GM23338 (cell line): ENCODE data around the gene GRIN3B. TPM values are rescaled to one million over a fixed set of nuclear protein-coding genes. Genes with fewer than 3 reads are reported as not detected.

Experiments used
- ATAC-seq: fragments of 200-7000 bp; cut with Tn5 transposase; 3 replicates; pipeline ENCODE4 v1.9.1; 2020
- DNase-seq: peaks from one replicate; pipeline ENCODE4 v3.0.0-alpha.2; 2015; ENCODE audit warnings: low spot score
- H2AFZ ChIP-seq: fragments of 200-600 bp; sonication (generic); 2 replicates; pipeline ENCODE4 v1.8.0; 2016; ENCODE audit warnings: antibody characterized with exemption, mild to moderate bottlenecking, moderate library complexity
- H3F3A ChIP-seq: fragments of 200-600 bp; sonication (generic); replicated peaks from 2 replicates; pipeline ENCODE4 v1.8.0; 2017; ENCODE audit warnings: antibody characterized with exemption, mixed run types, low read depth
- H3K27ac ChIP-seq: fragments of 200-600 bp; sonication (generic); 2 replicates; pipeline ENCODE4 v1.6.1; 2016; ENCODE audit warnings: low read depth
- H3K27me3 ChIP-seq: fragments of 200-600 bp; sonication (generic); 2 replicates; pipeline ENCODE4 v1.8.0; 2016; ENCODE audit warnings: mild to moderate bottlenecking, mixed run types, moderate library complexity; ENCODE audit not compliant: insufficient read depth
- H3K36me3 ChIP-seq: fragments of 200-600 bp; sonication (generic); 2 replicates; pipeline ENCODE4 v1.8.0; 2016; ENCODE audit warnings: mild to moderate bottlenecking; ENCODE audit not compliant: insufficient read depth
- H3K4me1 ChIP-seq: fragments of 200-600 bp; sonication (generic); 2 replicates; pipeline ENCODE4 v1.8.0; 2016; ENCODE audit warnings: mild to moderate bottlenecking, moderate library complexity; ENCODE audit not compliant: insufficient read depth
- H3K4me2 ChIP-seq: fragments of 200-600 bp; sonication (generic); 2 replicates; pipeline ENCODE4 v1.7.1; 2017; ENCODE audit warnings: mixed run types
- H3K4me3 ChIP-seq: fragments of 200-600 bp; sonication (generic); 2 replicates; pipeline ENCODE4 v1.6.1; 2016; ENCODE audit warnings: mixed run types
- H3K79me2 ChIP-seq: fragments of 200-600 bp; sonication (generic); replicated peaks from 2 replicates; pipeline ENCODE4 v1.8.0; 2017; ENCODE audit warnings: mild to moderate bottlenecking; ENCODE audit not compliant: insufficient read depth
- H3K9me2 ChIP-seq: fragments of 200-600 bp; sonication (generic); 2 replicates; pipeline ENCODE4 v1.8.0; 2017; ENCODE audit not compliant: insufficient read depth
- H4K20me1 ChIP-seq: fragments of 200-600 bp; sonication (generic); replicated peaks from 2 replicates; pipeline ENCODE4 v1.8.0; 2017; ENCODE audit warnings: mild to moderate bottlenecking; ENCODE audit not compliant: insufficient read depth
- H3K27ac Mint-ChIP-seq: 2 replicates; pipeline ENCODE4 v1.8.0; 2020; ENCODE audit warnings: inconsistent platforms, mild to moderate bottlenecking, moderate library complexity, mixed read lengths
- H3K27me3 Mint-ChIP-seq: 3 replicates; pipeline ENCODE4 v1.8.0; 2022; ENCODE audit warnings: low read depth, mild to moderate bottlenecking, moderate library complexity, mixed read lengths, inconsistent platforms; ENCODE audit not compliant: insufficient read depth, poor library complexity
- H3K36me3 Mint-ChIP-seq: 3 replicates; pipeline ENCODE4 v1.8.0; 2021; ENCODE audit warnings: low read depth, mild to moderate bottlenecking, inconsistent platforms, moderate library complexity, mixed read lengths
- H3K4me1 Mint-ChIP-seq: 3 replicates; pipeline ENCODE4 v1.8.0; 2020; ENCODE audit warnings: mild to moderate bottlenecking, inconsistent platforms, mixed read lengths
- H3K4me3 Mint-ChIP-seq: 3 replicates; pipeline ENCODE4 v1.8.0; 2021; ENCODE audit warnings: moderate library complexity, mild to moderate bottlenecking, inconsistent platforms, mixed read lengths
- H3K9me3 Mint-ChIP-seq: 3 replicates; pipeline ENCODE4 v1.8.0; 2020; ENCODE audit warnings: moderate library complexity, mild to moderate bottlenecking, inconsistent platforms, mixed read lengths
- CREB1 ChIP-seq: fragments of 250-450 bp; sonication (Bioruptor Pico); IDR thresholded peaks from 2 replicates; pipeline ENCODE4 v1.5.0; 2020; ENCODE audit warnings: low read depth, mild to moderate bottlenecking, moderate library complexity
- CTCF ChIP-seq, 2 experiments: fragments of 200-600 bp in 1 of 2; sonication (generic) in 1 of 2; conservative IDR thresholded peaks; 2 replicates each; pipeline versions ENCODE4 v1.5.1 to v1.6.1; 2016 to 2017; ENCODE audit warnings: antibody characterized with exemption in 2 of 2, low read depth in 2 of 2, mild to moderate bottlenecking in 2 of 2, moderate library complexity in 1 of 2
- EZH2 ChIP-seq: fragments of 200-600 bp; sonication (generic); IDR thresholded peaks from one replicate; pipeline ENCODE4 v1.8.0; 2017; ENCODE audit warnings: antibody characterized with exemption, mild to moderate bottlenecking, low read depth; ENCODE audit not compliant: unreplicated experiment
- EZH2phosphoT487 ChIP-seq: fragments of 200-600 bp; sonication (generic); IDR thresholded peaks from one replicate; pipeline ENCODE4 v1.8.1; 2018; ENCODE audit warnings: antibody characterized with exemption; ENCODE audit not compliant: unreplicated experiment
- JUNB ChIP-seq: IDR thresholded peaks from one replicate; pipeline ENCODE4 v1.6.1; 2016; ENCODE audit warnings: antibody characterized with exemption; ENCODE audit not compliant: unreplicated experiment
- NANOG ChIP-seq: IDR thresholded peaks from 2 replicates; pipeline ENCODE4 v1.6.1; 2016; ENCODE audit warnings: antibody characterized with exemption, borderline replicate concordance
- POLR2AphosphoS5 ChIP-seq: IDR thresholded peaks from 2 replicates; pipeline ENCODE4 v1.6.1; 2016; ENCODE audit warnings: antibody characterized with exemption, low read depth
- REST ChIP-seq: IDR thresholded peaks from one replicate; pipeline ENCODE4 v1.6.1; 2018; ENCODE audit warnings: antibody characterized with exemption; ENCODE audit not compliant: unreplicated experiment
- STAT1 ChIP-seq: IDR thresholded peaks from one replicate; pipeline ENCODE4 v1.6.1; 2016; ENCODE audit warnings: antibody characterized with exemption; ENCODE audit not compliant: unreplicated experiment
- ZNF114 ChIP-seq: fragments of 250-450 bp; sonication (Bioruptor Pico); IDR thresholded peaks from 2 replicates; pipeline ENCODE4 v1.5.0; 2020; ENCODE audit warnings: mild to moderate bottlenecking, moderate library complexity
- ZNF331 ChIP-seq: fragments of 250-450 bp; sonication (Bioruptor Pico); IDR thresholded peaks from 2 replicates; pipeline ENCODE4 v1.5.0; 2020; ENCODE audit warnings: low read depth, mild to moderate bottlenecking, moderate library complexity
- polyA plus RNA-seq: library from polyadenylated mRNA; unstranded; fragments of >200 nt; fragmentation: Nextera tagmentation; extraction: Ambion mirVana; gene quantifications from 2 replicates; pipeline ENCODE4 v1.2.1, GENCODE V29; 2016
- total RNA-seq: library from RNA; depleted of rRNA; stranded (reverse); fragments of >200 nt; shearing (Covaris generic); gene quantifications from 2 replicates; pipeline ENCODE4 v1.2.3, GENCODE V29; 2014
- TF ChIP-seq, protein P1 (sequence below): IDR thresholded peaks from 2 replicates; pipeline ENCODE4 v1.6.1; 2016; ENCODE audit warnings: antibody characterized with exemption
- TF ChIP-seq, protein P2 (sequence below): fragments of 250-450 bp; sonication (Bioruptor Pico); IDR thresholded peaks from 2 replicates; pipeline ENCODE4 v1.5.0; 2020; ENCODE audit warnings: mild to moderate bottlenecking, moderate library complexity

Gene GRIN3B
- total and polyA plus RNA-seq, 2 experiments from 2014 or later, result 0.11 to 2.8 TPM

DNA sequence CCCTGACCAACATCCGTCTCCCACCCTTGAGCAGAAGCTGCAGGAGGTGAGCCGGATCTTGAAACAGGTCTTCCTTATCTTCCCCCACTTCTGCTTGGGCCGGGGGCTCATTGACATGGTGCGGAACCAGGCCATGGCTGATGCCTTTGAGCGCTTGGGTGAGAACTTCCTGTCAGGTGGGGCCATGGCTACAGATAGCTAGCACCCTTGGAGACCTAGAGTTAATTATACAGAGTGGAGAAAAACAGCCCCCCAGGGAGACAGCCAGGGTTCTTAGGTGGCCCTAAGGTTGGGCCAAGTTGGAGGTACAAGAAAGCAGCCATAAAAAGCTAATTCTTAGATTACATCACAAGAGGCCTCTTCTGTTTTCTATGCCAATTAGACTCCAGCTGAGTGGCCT lies 57.9 kb downstream of the GRIN3B start:
- H3K9me3 Mint-ChIP-seq, result peaks cover 34% of the 10 kb centered on the region

More for the DNA sequence above, 57.9 kb downstream of the GRIN3B start:
- ATAC-seq, result no peak
- Histone ChIP-seq H3K79me2 (no peaks in the 10 kb centered on the region), H3F3A (peaks cover 4% of the 10 kb centered on the region; the same call in 1 of the 2 replicates), H3K9me2 (no peaks in the 10 kb centered on the region), H3K4me1 (no peaks in the 10 kb centered on the region), H3K4me3 (no peak overlapping the region), H3K27me3 (no peaks in the 10 kb centered on the region), H3K36me3 (peaks cover 18% of the 10 kb centered on the region), H2AFZ (no peak overlapping the region), H3K27ac (no peak overlapping the region), H4K20me1 (no peaks in the 10 kb centered on the region), H3K4me2 (no peak overlapping the region)
- Mint-ChIP-seq H3K27ac (no peak overlapping the region), H3K27me3 (peaks cover 4% of the 10 kb centered on the region), H3K4me3 (no peak overlapping the region), H3K36me3 (peaks cover 37% of the 10 kb centered on the region), H3K4me1 (no peaks in the 10 kb centered on the region)
- no peak for DNase-seq
- TF ChIP-seq STAT1 (no peak), ZNF114 (no peak), REST (no peak), EZH2 (no peak), EZH2phosphoT487 (no peak), NANOG (no peak), POLR2AphosphoS5 (no peak), ZNF331 (CRISPR knock-in tag) (no peak), CTCF (conservative IDR thresholded peaks at IDR 0.05; ENCODE audit: low read depth in 2 of 2) (no peak), CREB1 (CRISPR knock-in tag) (no peak), JUNB (no peak)
- TF ChIP-seq, protein P1, sequence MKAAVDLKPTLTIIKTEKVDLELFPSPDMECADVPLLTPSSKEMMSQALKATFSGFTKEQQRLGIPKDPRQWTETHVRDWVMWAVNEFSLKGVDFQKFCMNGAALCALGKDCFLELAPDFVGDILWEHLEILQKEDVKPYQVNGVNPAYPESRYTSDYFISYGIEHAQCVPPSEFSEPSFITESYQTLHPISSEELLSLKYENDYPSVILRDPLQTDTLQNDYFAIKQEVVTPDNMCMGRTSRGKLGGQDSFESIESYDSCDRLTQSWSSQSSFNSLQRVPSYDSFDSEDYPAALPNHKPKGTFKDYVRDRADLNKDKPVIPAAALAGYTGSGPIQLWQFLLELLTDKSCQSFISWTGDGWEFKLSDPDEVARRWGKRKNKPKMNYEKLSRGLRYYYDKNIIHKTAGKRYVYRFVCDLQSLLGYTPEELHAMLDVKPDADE, result no peak
- TF ChIP-seq, protein P2, sequence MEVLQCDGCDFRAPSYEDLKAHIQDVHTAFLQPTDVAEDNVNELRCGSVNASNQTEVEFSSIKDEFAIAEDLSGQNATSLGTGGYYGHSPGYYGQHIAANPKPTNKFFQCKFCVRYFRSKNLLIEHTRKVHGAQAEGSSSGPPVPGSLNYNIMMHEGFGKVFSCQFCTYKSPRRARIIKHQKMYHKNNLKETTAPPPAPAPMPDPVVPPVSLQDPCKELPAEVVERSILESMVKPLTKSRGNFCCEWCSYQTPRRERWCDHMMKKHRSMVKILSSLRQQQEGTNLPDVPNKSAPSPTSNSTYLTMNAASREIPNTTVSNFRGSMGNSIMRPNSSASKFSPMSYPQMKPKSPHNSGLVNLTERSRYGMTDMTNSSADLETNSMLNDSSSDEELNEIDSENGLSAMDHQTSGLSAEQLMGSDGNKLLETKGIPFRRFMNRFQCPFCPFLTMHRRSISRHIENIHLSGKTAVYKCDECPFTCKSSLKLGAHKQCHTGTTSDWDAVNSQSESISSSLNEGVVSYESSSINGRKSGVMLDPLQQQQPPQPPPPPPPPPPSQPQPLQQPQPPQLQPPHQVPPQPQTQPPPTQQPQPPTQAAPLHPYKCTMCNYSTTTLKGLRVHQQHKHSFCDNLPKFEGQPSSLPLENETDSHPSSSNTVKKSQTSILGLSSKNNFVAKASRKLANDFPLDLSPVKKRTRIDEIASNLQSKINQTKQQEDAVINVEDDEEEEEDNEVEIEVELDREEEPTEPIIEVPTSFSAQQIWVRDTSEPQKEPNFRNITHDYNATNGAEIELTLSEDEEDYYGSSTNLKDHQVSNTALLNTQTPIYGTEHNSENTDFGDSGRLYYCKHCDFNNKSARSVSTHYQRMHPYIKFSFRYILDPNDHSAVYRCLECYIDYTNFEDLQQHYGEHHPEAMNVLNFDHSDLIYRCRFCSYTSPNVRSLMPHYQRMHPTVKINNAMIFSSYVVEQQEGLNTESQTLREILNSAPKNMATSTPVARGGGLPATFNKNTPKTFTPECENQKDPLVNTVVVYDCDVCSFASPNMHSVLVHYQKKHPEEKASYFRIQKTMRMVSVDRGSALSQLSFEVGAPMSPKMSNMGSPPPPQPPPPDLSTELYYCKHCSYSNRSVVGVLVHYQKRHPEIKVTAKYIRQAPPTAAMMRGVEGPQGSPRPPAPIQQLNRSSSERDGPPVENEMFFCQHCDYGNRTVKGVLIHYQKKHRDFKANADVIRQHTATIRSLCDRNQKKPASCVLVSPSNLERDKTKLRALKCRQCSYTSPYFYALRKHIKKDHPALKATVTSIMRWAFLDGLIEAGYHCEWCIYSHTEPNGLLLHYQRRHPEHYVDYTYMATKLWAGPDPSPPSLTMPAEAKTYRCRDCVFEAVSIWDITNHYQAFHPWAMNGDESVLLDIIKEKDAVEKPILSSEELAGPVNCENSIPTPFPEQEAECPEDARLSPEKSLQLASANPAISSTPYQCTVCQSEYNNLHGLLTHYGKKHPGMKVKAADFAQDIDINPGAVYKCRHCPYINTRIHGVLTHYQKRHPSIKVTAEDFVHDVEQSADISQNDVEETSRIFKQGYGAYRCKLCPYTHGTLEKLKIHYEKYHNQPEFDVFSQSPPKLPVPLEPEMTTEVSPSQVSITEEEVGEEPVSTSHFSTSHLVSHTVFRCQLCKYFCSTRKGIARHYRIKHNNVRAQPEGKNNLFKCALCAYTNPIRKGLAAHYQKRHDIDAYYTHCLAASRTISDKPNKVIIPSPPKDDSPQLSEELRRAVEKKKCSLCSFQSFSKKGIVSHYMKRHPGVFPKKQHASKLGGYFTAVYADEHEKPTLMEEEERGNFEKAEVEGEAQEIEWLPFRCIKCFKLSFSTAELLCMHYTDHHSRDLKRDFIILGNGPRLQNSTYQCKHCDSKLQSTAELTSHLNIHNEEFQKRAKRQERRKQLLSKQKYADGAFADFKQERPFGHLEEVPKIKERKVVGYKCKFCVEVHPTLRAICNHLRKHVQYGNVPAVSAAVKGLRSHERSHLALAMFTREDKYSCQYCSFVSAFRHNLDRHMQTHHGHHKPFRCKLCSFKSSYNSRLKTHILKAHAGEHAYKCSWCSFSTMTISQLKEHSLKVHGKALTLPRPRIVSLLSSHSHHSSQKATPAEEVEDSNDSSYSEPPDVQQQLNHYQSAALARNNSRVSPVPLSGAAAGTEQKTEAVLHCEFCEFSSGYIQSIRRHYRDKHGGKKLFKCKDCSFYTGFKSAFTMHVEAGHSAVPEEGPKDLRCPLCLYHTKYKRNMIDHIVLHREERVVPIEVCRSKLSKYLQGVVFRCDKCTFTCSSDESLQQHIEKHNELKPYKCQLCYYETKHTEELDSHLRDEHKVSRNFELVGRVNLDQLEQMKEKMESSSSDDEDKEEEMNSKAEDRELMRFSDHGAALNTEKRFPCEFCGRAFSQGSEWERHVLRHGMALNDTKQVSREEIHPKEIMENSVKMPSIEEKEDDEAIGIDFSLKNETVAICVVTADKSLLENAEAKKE (CRISPR knock-in tag), result no peak
